Stimulated activated naive B cell treated with anti-CD40 and anti-IgM and Interleukin-4, amounts not matched to agents 10 μg/mL and 1 μg/mL and 100 μg/mL, for 72 hours (primary cell): Measurements from ENCODE around the gene LHX6.

ENCODE experiments used
- ATAC-seq, 2 donors: fragments of 150-1000 bp; cut with Tn5 transposase; replicated peaks; 2 replicates each; pipeline ENCODE4 v1.10.0; 2021; ENCODE audit warnings: moderate library complexity in 1 of 2
- DNase-seq: peaks from one replicate; pipeline ENCODE4 v3.0.0; 2021
- H3K27ac Mint-ChIP-seq: one replicate; pipeline ENCODE4 v1.8.0; 2022; ENCODE audit warnings: mild to moderate bottlenecking, mixed read lengths
- H3K27me3 Mint-ChIP-seq, 2 donors: one replicate each; pipeline ENCODE4 v1.8.0; 2022; ENCODE audit warnings: mixed read lengths in 2 of 2
- H3K36me3 Mint-ChIP-seq, 2 donors: one replicate each; pipeline ENCODE4 v1.8.0; 2022; ENCODE audit warnings: mixed read lengths in 2 of 2, mild to moderate bottlenecking in 1 of 2
- H3K4me1 Mint-ChIP-seq, 2 donors: one replicate each; pipeline ENCODE4 v1.8.0; 2022; ENCODE audit warnings: mixed read lengths in 2 of 2, mild to moderate bottlenecking in 1 of 2
- H3K4me3 Mint-ChIP-seq, 2 donors: one replicate each; pipeline ENCODE4 v1.8.0; 2022; ENCODE audit warnings: mild to moderate bottlenecking in 2 of 2, mixed read lengths in 2 of 2, moderate library complexity in 1 of 2
- H3K9me3 Mint-ChIP-seq, 2 donors: one replicate each; pipeline ENCODE4 v1.8.0; 2022; ENCODE audit warnings: mixed read lengths in 2 of 2, mild to moderate bottlenecking in 1 of 2

LHX6 gene

DNA sequence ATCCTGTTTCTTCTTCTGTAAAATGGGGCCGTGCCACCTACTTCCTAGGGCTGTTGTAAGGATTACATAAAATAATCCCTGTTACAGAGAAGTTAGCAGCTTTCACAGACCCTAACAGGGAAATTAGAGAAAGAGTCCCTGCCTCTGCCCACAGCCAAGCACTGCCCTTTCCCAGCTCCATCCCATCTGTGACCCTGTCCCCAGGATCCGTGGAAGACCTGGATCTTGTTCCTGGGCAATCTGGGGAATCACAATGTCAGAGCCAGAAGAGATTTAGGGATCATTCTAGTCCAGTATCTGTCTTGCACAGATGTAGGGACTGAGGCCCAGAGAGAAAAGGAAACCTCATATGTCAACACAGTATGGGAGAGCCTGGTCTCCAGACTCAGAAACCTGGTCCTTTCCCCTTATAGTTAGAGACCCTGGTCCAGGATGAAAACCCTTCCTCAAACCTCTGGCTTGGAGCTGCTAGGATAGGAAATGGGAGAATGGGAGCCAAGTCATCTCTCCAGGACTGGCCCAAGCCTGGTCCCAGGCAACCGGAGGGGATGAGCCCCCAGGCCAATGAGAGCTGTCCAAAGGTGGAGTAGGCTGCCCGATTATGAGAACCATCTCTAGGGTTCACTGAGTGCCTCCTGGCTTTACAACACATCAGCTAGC is 12.5 kb downstream of the LHX6 start:
- Mint-ChIP-seq H3K4me3 (no peak overlapping the region), H3K9me3 (no peaks in the 10 kb centered on the region), H3K36me3 (peaks cover 0 to 3% of the 10 kb centered on the region in 2 donors), H3K4me1 (peaks cover 19 to 45% of the 10 kb centered on the region in 2 donors), H3K27me3 (peaks cover 72 to 92% of the 10 kb centered on the region in 2 donors), H3K27ac (no peak overlapping the region)
- DNase-seq (no peak), ATAC-seq (no peak)

- Mint-ChIP-seq H3K36me3 (peaks cover 0 to 3% of the 10 kb centered on the region in 2 donors), H3K4me1 (peaks cover 19 to 44% of the 10 kb centered on the region in 2 donors), H3K27ac (no peak overlapping the region), H3K27me3 (peaks cover 69 to 96% of the 10 kb centered on the region in 2 donors), H3K4me3 (no peak overlapping the region), H3K9me3 (no peaks in the 10 kb centered on the region)
- no peak for ATAC-seq
- no peak for DNase-seq
Observed at GRCh38 chr9:122215663-122216062, 13.1 kb downstream of the LHX6 start.

DNA sequence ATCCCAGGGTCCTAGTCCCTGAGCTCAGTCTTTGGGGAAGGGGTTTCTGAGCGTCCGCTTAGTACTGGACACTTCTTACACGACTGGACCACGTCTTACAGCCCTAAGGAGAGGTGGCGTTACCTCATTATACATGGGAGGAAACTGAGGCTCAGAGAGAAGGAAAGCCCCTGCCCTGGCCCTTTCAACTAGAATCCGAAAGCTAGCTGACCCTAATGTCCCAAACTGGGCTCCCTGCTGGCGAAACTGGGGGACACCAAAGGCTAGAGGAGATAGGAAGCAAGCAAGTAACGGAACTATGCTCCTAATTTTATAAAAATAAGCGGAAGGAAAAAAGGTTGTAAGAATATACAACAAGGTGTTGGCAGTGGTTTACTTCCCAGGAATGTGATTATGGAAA is 14.2 kb downstream of the LHX6 start:
- H3K4me1 Mint-ChIP-seq: peaks cover 16 to 34% of the 10 kb centered on the region in 2 donors
- DNase-seq: no peak
- no peak overlapping the region for H3K27ac Mint-ChIP-seq
- H3K27me3 Mint-ChIP-seq: peaks cover 66 to 93% of the 10 kb centered on the region in 2 donors
- H3K9me3 Mint-ChIP-seq: no peaks in the 10 kb centered on the region
- no peak for ATAC-seq
- H3K36me3 Mint-ChIP-seq: peaks cover 0 to 3% of the 10 kb centered on the region in 2 donors
- peak overlapping the region; percentile 56 to 71 for H3K4me3 Mint-ChIP-seq

DNA sequence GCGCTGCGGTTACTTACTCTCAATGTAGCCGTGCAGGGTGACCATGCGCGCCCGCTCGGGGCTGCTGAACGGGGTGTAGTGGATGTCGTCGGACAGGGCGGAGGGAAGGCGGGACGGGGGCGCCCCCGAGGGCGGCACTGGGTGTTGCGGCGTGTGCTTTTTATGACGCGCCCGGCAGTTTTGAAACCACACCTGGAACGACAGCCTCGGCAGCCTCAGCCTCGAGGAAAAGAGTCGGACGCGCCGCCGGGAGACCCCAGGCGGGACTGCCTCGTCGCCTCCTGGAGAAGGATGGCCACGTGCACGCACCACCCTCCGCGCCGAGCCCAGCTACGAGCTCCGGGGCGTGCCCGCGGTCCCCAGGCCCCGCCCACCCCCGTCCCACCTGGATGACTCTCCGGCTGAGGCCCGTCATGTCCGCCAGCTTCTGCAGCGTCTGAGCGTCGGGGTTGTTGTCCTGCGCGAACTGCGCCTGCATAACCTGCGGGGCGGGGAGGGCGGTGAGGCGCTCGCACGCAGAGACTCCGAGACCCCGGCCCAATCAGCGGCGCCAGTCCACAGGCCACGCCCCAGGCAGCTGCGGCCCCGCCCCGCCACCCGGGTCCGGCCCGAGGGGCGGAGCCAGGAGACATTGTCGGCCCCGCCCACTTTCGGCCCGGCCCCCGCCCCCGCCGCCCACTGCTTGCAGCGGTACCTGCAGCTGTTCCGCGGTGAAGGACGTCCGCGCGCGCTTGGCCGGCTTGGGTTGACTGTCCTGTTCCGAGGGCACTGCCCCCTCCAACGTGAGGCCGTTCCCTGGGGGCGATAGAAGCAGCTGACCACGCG is 15.0 kb downstream of the LHX6 start:
- Mint-ChIP-seq H3K4me1 (peaks cover 10 to 27% of the 10 kb centered on the region in 2 donors), H3K27ac (no peak overlapping the region), H3K27me3 (peaks cover 63 to 86% of the 10 kb centered on the region in 2 donors), H3K4me3 (peak overlapping the region; percentile 60 to 75), H3K36me3 (peaks cover 0 to 3% of the 10 kb centered on the region in 2 donors), H3K9me3 (no peaks in the 10 kb centered on the region)
- peak; percentile 45 for DNase-seq
- ATAC-seq: peak; percentile 78 to 80

DNA sequence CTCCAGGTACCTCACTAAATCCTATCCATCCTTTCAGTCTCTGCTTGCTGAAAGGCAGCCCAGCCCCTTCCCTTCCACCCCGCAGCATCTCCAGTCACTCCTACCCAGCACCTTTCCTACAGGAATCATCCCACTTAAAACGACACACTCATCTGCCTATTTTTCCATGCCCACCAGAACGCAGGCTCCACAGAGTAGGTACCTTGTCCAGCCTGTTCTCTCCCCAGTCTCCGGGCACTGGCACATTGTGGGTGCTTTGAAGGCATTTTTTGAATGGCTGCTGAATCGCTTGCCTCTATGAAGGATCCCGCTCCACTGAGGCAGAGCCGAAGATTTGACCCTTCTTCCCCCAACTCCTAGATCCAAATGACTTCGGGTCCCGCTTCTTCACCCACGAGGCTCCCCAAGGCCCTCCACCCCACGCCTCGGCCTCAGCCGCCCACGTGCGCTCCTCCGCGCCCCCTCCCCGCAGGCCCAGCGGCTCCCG is 15.6 kb downstream of the LHX6 start:
- no peaks in the 10 kb centered on the region for H3K9me3 Mint-ChIP-seq
- peak overlapping the region; percentile 60 to 75 for H3K4me3 Mint-ChIP-seq
- peak overlapping the region; percentile 79 for H3K27ac Mint-ChIP-seq
- no peak for DNase-seq
- H3K36me3 Mint-ChIP-seq: peaks cover 0 to 3% of the 10 kb centered on the region in 2 donors
- peaks cover 4 to 20% of the 10 kb centered on the region in 2 donors for H3K4me1 Mint-ChIP-seq
- peaks cover 58 to 80% of the 10 kb centered on the region in 2 donors for H3K27me3 Mint-ChIP-seq
- no peak for ATAC-seq

GRCh38 chr9:122212473-122213004 is 16.2 kb downstream of the LHX6 start:
- DNase-seq: no peak
- peaks cover 4 to 17% of the 10 kb centered on the region in 2 donors for H3K4me1 Mint-ChIP-seq
- no peaks in the 10 kb centered on the region for H3K9me3 Mint-ChIP-seq
- H3K4me3 Mint-ChIP-seq: peak overlapping the region; percentile 10 to 75
- peaks cover 0 to 3% of the 10 kb centered on the region in 2 donors for H3K36me3 Mint-ChIP-seq
- ATAC-seq: no peak
- H3K27me3 Mint-ChIP-seq: peaks cover 62 to 74% of the 10 kb centered on the region in 2 donors
- H3K27ac Mint-ChIP-seq: peak overlapping the region; percentile 79

DNA sequence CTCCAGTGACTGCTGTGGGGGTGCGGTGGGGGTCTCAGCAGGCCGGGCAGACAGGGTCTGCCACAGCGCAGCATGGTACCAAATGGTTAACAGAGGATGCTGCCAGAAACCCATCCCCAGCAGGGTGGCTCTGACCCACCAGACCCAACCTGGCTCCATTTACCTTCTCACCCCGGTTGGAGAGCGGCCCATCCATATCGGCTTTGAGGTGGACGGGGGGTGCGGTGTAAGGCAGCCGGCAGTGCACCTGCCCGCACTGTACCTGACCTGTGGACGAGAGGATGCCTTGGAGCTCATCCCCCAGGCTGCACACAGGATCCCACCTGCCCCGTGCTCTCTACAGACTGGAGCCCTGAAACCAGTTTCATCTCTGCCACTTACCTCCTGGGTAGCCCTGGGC is 19.3 kb downstream of the LHX6 start:
- ATAC-seq (no peak), DNase-seq (no peak)
- peaks cover 52 to 53% of the 10 kb centered on the region in 2 donors for H3K27me3 Mint-ChIP-seq
- H3K4me3 Mint-ChIP-seq: no peak overlapping the region
- H3K27ac Mint-ChIP-seq: no peak overlapping the region
- H3K36me3 Mint-ChIP-seq: peaks cover 0 to 3% of the 10 kb centered on the region in 2 donors
- H3K9me3 Mint-ChIP-seq: no peaks in the 10 kb centered on the region
- H3K4me1 Mint-ChIP-seq: peaks cover 4 to 15% of the 10 kb centered on the region in 2 donors

DNA sequence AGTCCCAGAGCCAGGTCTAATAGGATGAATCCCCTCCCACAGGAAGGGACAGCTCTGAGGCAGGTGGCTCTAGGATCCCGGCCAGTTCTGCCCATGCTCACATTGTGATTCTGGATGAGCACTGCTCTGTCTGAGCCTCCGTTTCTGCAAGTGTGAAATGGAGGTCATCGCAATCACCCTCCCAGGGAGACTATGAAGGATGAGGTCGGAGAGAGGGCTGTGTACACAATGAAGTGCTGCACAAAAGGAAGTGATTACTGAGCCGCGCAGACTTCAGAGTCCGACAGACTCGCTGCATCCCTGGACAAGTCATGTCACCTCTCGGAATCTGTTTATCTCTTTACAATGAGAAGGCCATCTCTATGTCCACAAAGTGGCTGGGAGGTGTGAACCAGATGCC is 21.7 kb downstream of the LHX6 start:
- Mint-ChIP-seq H3K4me1 (no peaks in the 10 kb centered on the region), H3K27ac (no peak overlapping the region), H3K36me3 (no peaks in the 10 kb centered on the region), H3K4me3 (no peak overlapping the region), H3K9me3 (no peaks in the 10 kb centered on the region), H3K27me3 (peaks cover 39 to 44% of the 10 kb centered on the region in 2 donors)
- DNase-seq (no peak), ATAC-seq (no peak)

DNA sequence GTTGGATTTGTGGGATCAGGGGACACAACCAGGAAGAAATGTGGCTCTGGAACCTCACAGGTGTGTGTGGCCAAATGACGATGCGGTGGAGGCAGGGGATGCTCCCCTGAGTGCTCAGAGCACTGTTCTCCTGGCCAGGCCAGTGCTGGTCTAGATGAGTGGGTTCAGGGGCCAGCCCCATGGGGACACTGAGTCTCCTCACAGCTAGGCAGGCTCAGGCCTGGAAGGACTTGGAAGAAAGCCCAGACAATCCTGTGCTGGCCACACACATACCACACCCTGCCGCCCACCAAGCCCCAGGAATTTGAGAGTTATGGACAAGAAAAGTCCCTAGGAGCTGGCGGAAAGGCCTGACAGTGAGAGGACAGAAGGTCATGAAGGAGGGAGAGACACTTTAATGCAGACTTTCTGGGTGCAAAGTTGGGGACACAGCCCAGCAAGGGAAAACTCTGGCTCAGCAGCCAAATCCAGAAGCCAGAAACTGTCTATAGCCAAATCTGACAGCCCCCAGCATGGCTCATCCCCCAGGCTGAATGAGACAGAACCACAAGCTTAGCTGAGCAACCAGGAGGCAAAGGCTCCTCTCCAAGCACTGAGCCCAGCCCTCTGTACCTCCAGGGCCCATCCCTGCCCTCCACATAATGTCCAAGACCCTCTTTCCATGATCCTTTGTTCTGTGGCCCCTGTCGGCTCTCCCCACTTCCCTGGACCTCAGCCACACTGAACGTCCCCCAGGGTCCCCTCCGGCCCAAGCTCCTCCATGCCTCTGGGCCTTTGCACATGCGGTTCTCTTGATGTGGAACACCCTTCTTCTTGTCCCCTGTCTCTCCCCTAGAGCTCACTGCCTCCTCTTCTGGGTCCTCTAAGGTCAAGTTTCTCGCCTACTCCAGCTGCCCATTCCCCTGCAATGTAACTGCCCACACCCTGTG is 22.4 kb downstream of the LHX6 start:
- ATAC-seq (no peak), DNase-seq (no peak)
- H3K4me1 Mint-ChIP-seq: no peaks in the 10 kb centered on the region
- no peak overlapping the region for H3K4me3 Mint-ChIP-seq
- no peaks in the 10 kb centered on the region for H3K9me3 Mint-ChIP-seq
- H3K27ac Mint-ChIP-seq: no peak overlapping the region
- H3K36me3 Mint-ChIP-seq: no peaks in the 10 kb centered on the region
- H3K27me3 Mint-ChIP-seq: peaks cover 33 to 39% of the 10 kb centered on the region in 2 donors

- Mint-ChIP-seq H3K27me3 (peaks cover 21 to 34% of the 10 kb centered on the region in 2 donors), H3K9me3 (no peaks in the 10 kb centered on the region), H3K4me3 (no peak overlapping the region), H3K27ac (no peak overlapping the region), H3K36me3 (no peaks in the 10 kb centered on the region), H3K4me1 (no peaks in the 10 kb centered on the region)
- DNase-seq (no peak), ATAC-seq (no peak)
Observed at GRCh38 chr9:122205176-122205575, 23.6 kb downstream of the LHX6 start.

GRCh38 chr9:122204491-122204890 is 24.3 kb downstream of the LHX6 start:
- ATAC-seq: no peak
- no peaks in the 10 kb centered on the region for H3K9me3 Mint-ChIP-seq
- H3K27ac Mint-ChIP-seq: no peak overlapping the region
- H3K4me3 Mint-ChIP-seq: no peak overlapping the region
- peaks cover 16 to 33% of the 10 kb centered on the region in 2 donors for H3K27me3 Mint-ChIP-seq
- DNase-seq: no peak
- H3K36me3 Mint-ChIP-seq: no peaks in the 10 kb centered on the region
- no peaks in the 10 kb centered on the region for H3K4me1 Mint-ChIP-seq

DNA sequence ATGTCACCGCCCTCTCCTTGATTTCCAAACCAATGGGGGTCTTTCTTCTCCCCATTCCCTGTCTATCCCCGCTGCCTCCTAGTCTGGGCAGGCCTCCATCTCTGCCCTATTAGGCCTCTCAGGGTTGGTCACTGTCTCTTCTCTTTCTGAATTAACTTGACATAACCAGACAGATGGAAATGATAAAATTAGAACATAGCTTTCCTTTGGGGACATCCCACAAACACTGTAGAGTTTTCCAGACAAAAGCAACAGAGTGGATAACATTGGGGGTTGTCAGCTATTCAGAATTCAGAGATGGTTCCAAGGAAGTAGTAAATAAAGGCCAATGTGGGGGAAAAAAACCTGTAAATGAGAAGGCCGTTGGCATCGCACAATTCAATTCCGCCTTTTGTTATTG is 24.7 kb downstream of the LHX6 start:
- Mint-ChIP-seq H3K4me1 (no peaks in the 10 kb centered on the region), H3K9me3 (no peaks in the 10 kb centered on the region), H3K4me3 (no peak overlapping the region), H3K27ac (no peak overlapping the region), H3K36me3 (no peaks in the 10 kb centered on the region), H3K27me3 (peaks cover 16 to 33% of the 10 kb centered on the region in 2 donors)
- no peak for DNase-seq
- no peak for ATAC-seq

GRCh38 chr9:122202111-122202510 is 26.6 kb downstream of the LHX6 start:
- no peaks in the 10 kb centered on the region for H3K9me3 Mint-ChIP-seq
- no peaks in the 10 kb centered on the region for H3K4me1 Mint-ChIP-seq
- H3K4me3 Mint-ChIP-seq: no peak overlapping the region
- DNase-seq (no peak), ATAC-seq (no peak)
- H3K36me3 Mint-ChIP-seq: no peaks in the 10 kb centered on the region
- H3K27me3 Mint-ChIP-seq: peaks cover 28 to 30% of the 10 kb centered on the region in 2 donors
- H3K27ac Mint-ChIP-seq: no peak overlapping the region

- no peaks in the 10 kb centered on the region for H3K36me3 Mint-ChIP-seq
- no peak overlapping the region for H3K27ac Mint-ChIP-seq
- H3K27me3 Mint-ChIP-seq: peaks cover 28 to 30% of the 10 kb centered on the region in 2 donors
- no peaks in the 10 kb centered on the region for H3K4me1 Mint-ChIP-seq
- no peak for ATAC-seq
- no peaks in the 10 kb centered on the region for H3K9me3 Mint-ChIP-seq
- no peak overlapping the region for H3K4me3 Mint-ChIP-seq
- DNase-seq: no peak
Observed at GRCh38 chr9:122201641-122202040, 27.1 kb downstream of the LHX6 start.
